HCT116 (cell line): Measurements from ENCODE around the gene PLEKHA6. TPM values are rescaled to one million over a fixed set of nuclear protein-coding genes. Genes with fewer than 3 reads are reported as not detected.

Experiments used
- ATAC-seq: fragments of 200-7000 bp; cut with Tn5 transposase; 2 replicates; pipeline ENCODE4 v1.9.1; 2020; ENCODE audit warnings: mild to moderate bottlenecking, moderate library complexity
- BruUV-seq: library from RNA; stranded (reverse); fragments of 400-500 nt; replicated peaks from 2 replicates; lab custom pipeline; 2021; lab: Mats Ljungman, UMichigan
- CTCF ChIA-PET: fragments of 300-600 bp; sonication (Branson Sonifier 250); formaldehyde crosslinking; loops from one replicate; lab custom pipeline; 2021; ENCODE audit warnings: antibody characterized with exemption; lab: Charles Lee
- POLR2A ChIA-PET: fragments of 300-600, 350-600 bp; sonication (Branson Sonifier 250); formaldehyde crosslinking; loops from one replicate; lab custom pipeline; 2021; ENCODE audit warnings: antibody characterized with exemption; lab: Charles Lee
- RAD21 ChIA-PET, 2 experiments: fragments of 300-600 bp; sonication (Branson Sonifier 250); formaldehyde crosslinking; loops; one replicate each; lab custom pipeline; 2023; ENCODE audit warnings: low total read pairs in 2 of 2; ENCODE audit not compliant: uncharacterized antibody in 2 of 2, unreplicated experiment in 2 of 2, low non-redundant PET in 1 of 2; lab: Charles Lee
- DNase-seq: peaks from one replicate; pipeline ENCODE4 v3.0.0-alpha.2; 2010; ENCODE audit warnings: low read depth, low spot score
- H2AFZ ChIP-seq: fragments of 200-600 bp; shearing (Covaris generic), sonication (generic); 2 replicates; pipeline ENCODE4 v1.6.1; 2017; ENCODE audit warnings: low read depth, mixed run types, mixed read lengths, antibody characterized with exemption, low read length; ENCODE audit not compliant: poor library complexity, severe bottlenecking
- H3K27ac ChIP-seq: 2 replicates; pipeline ENCODE4 v1.5.1; 2012; ENCODE audit warnings: low read depth, low read length
- H3K27me3 ChIP-seq: fragments of 200-600 bp; sonication (generic); 2 replicates; pipeline ENCODE4 v1.6.1; 2016; ENCODE audit warnings: mixed run types, low read length, mixed read lengths; ENCODE audit not compliant: insufficient read depth
- H3K36me3 ChIP-seq, 2 experiments: fragments of 200-500 bp in 1 of 2; fragments of 200-600 bp in 1 of 2; sonication (Bioruptor generic) in 1 of 2; sonication (generic) in 1 of 2; 2 replicates each; pipeline versions ENCODE4 v1.5.1 to v1.6.1; 2014 to 2016; ENCODE audit warnings: low read length in 2 of 2, inconsistent platforms in 1 of 2, mixed read lengths in 1 of 2, mixed run types in 1 of 2; ENCODE audit not compliant: insufficient read depth in 2 of 2, control insufficient read depth in 1 of 2
- H3K4me1 ChIP-seq, 2 experiments: fragments of 200-600 bp in 1 of 2; sonication (generic) in 1 of 2; 2 replicates each; pipeline versions ENCODE4 v1.5.1 to v1.6.1; 2012 to 2017; ENCODE audit warnings: low read length in 2 of 2, inconsistent platforms in 1 of 2, mild to moderate bottlenecking in 1 of 2, mixed read lengths in 1 of 2, mixed run types in 1 of 2, moderate library complexity in 1 of 2; ENCODE audit not compliant: insufficient read depth in 2 of 2, control insufficient read depth in 1 of 2
- H3K4me2 ChIP-seq: fragments of 200-600 bp; sonication (generic); 2 replicates; pipeline ENCODE4 v1.6.1; 2017; ENCODE audit warnings: mixed run types, low read length, mixed read lengths
- H3K4me3 ChIP-seq, 2 experiments: fragments of 200-600 bp in 1 of 2; sonication (generic) in 1 of 2; replicated peaks in 1 of 2; 2 replicates each; pipeline ENCODE4 v1.5.1; 2011 to 2016; ENCODE audit warnings: low read length in 2 of 2, control low read depth in 1 of 2, low read depth in 1 of 2, mild to moderate bottlenecking in 1 of 2, mixed read lengths in 1 of 2, mixed run types in 1 of 2
- H3K79me2 ChIP-seq: fragments of 200-600 bp; sonication (generic); 2 replicates; pipeline ENCODE4 v1.6.1; 2017; ENCODE audit warnings: mild to moderate bottlenecking, mixed run types, low read length, moderate library complexity, mixed read lengths; ENCODE audit not compliant: insufficient read depth
- H3K9ac ChIP-seq: fragments of 200-600 bp; sonication (generic); 2 replicates; pipeline ENCODE4 v1.6.1; 2016; ENCODE audit warnings: low read length, mixed read lengths
- H3K9me2 ChIP-seq: fragments of 200-600 bp; sonication (generic), shearing (Covaris generic); 2 replicates; pipeline ENCODE4 v1.6.1; 2017; ENCODE audit warnings: mixed run types, mild to moderate bottlenecking, moderate library complexity; ENCODE audit not compliant: insufficient read depth
- H3K9me3 ChIP-seq, 2 experiments: fragments of 200-500 bp in 1 of 2; fragments of 200-600 bp in 1 of 2; sonication (Bioruptor generic) in 1 of 2; sonication (generic) in 1 of 2; 2 replicates each; pipeline ENCODE4 v1.6.1; 2014 to 2017; ENCODE audit warnings: low read length in 2 of 2, mixed read lengths in 2 of 2, inconsistent platforms in 1 of 2, low read depth in 1 of 2, mild to moderate bottlenecking in 1 of 2, mixed run types in 1 of 2, moderate library complexity in 1 of 2; ENCODE audit not compliant: control insufficient read depth in 1 of 2, insufficient read depth in 1 of 2
- H4K20me1 ChIP-seq: fragments of 200-600 bp; sonication (generic), shearing (Covaris generic); 2 replicates; pipeline ENCODE4 v1.6.1; 2017; ENCODE audit warnings: mixed run types, mild to moderate bottlenecking, moderate library complexity; ENCODE audit not compliant: insufficient read depth
- CBX3 ChIP-seq: IDR thresholded peaks from 2 replicates; pipeline ENCODE4 v1.6.1; 2012; ENCODE audit warnings: low read depth
- CEBPB ChIP-seq: IDR thresholded peaks from 2 replicates; pipeline ENCODE4 v1.6.1; 2012; ENCODE audit warnings: low read depth
- EGR1 ChIP-seq: IDR thresholded peaks from 2 replicates; pipeline ENCODE4 v1.6.1; 2012; ENCODE audit warnings: low read depth
- EZH2phosphoT487 ChIP-seq: fragments of 200-600 bp; IDR thresholded peaks from 2 replicates; pipeline ENCODE4 v1.6.1; 2018; ENCODE audit warnings: antibody characterized with exemption, borderline replicate concordance
- FOSL1 ChIP-seq: IDR thresholded peaks from 2 replicates; pipeline ENCODE4 v1.6.1; 2012; ENCODE audit warnings: low read depth
- JUND ChIP-seq: IDR thresholded peaks from 2 replicates; pipeline ENCODE4 v1.6.1; 2012
- POLR2AphosphoS5 ChIP-seq: IDR thresholded peaks from 2 replicates; pipeline ENCODE4 v1.6.1; 2011; ENCODE audit warnings: mild to moderate bottlenecking, low read depth, low read length, moderate library complexity
- RAD21 ChIP-seq: IDR thresholded peaks from 2 replicates; pipeline ENCODE4 v1.6.1; 2012; ENCODE audit warnings: low read depth, mild to moderate bottlenecking
- SIN3A ChIP-seq: IDR thresholded peaks from 2 replicates; pipeline ENCODE4 v1.6.1; 2012; ENCODE audit warnings: low read depth
- SRF ChIP-seq: IDR thresholded peaks from 2 replicates; pipeline ENCODE4 v1.6.1; 2012; ENCODE audit warnings: low read depth
- TCF7L2 ChIP-seq: IDR thresholded peaks from 2 replicates; pipeline ENCODE4 v1.7.0; 2011; ENCODE audit warnings: borderline replicate concordance, inconsistent platforms; ENCODE audit not compliant: insufficient read depth, insufficient read length; ENCODE audit errors: extremely low read depth
- YY1 ChIP-seq: IDR thresholded peaks from 2 replicates; pipeline ENCODE4 v1.6.1; 2011; ENCODE audit warnings: low read length, low read depth, moderate library complexity, mild to moderate bottlenecking; ENCODE audit not compliant: insufficient replicate concordance; ENCODE audit errors: extremely low read depth
- intact Hi-C: fragments of 100-400 bp; cut with micrococcal nuclease; formaldehyde crosslinking; loops from 2 replicates; pipeline ENCODE4 v1.10.0; 2022
- total RNA-seq: library from RNA; stranded (reverse); gene quantifications from one replicate; pipeline ENCODE4 v1.2.1, GENCODE V29; 2021; ENCODE audit not compliant: unreplicated experiment
- TF ChIP-seq, protein P1 (sequence below): IDR thresholded peaks from 2 replicates; pipeline ENCODE4 v1.6.1; 2011; ENCODE audit warnings: mild to moderate bottlenecking, low read length, moderate library complexity; ENCODE audit not compliant: insufficient replicate concordance; ENCODE audit errors: extremely low read depth
- TF ChIP-seq, protein P2 (sequence below): IDR thresholded peaks from 2 replicates; pipeline ENCODE4 v1.6.1; 2012
- TF ChIP-seq, protein P3 (sequence below): IDR thresholded peaks from 2 replicates; pipeline ENCODE4 v1.6.1; 2012; ENCODE audit warnings: low read depth
- TF ChIP-seq, protein P4 (sequence below): IDR thresholded peaks from 2 replicates; pipeline ENCODE4 v1.6.1; 2012

Gene PLEKHA6
- total RNA-seq, 1 experiment from 2014 or later, result 13.1 TPM

DNA sequence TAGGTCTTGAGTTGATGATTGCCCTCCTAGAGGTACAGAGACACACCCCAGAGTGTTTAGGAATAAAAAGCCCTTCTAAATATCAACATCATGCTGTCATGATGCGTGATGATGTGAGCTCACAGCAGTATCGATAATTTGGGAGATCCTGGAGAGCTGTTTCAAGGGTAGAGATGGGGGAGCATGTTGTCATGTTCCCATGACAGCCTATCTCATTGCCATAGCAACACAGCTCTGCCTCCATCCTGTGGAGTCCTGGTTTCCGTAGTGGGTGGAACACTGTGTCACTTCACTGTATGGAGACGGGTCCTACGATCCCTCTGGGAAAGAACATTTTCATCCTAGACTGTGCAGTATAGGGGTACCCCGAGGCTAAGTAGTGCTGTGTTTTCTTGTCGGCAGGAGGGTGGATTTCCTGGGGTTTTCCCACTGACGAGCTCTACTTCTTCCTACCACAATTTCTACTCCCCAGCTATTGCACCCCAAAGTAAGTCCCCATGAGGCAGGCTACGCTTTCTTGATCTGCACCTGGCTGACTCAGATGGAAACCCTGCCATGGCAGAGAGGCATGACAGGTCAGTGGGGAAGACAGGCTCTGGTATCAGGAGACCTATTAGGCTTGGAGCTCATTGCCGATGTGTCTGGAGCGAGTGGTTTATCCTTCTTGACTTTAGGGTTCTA lies 170.6 kb downstream of the PLEKHA6 start:
- Histone ChIP-seq H3K27ac (no peak overlapping the region), H3K27me3 (no peaks in the 10 kb centered on the region), H4K20me1 (no peaks in the 10 kb centered on the region), H3K4me2 (no peak overlapping the region), H3K9ac (no peak overlapping the region), H3K9me2 (no peaks in the 10 kb centered on the region), H3K9me3 (no peaks in the 10 kb centered on the region), H2AFZ (no peak overlapping the region), H3K79me2 (no peaks in the 10 kb centered on the region), H3K4me3 (no peak overlapping the region), H3K36me3 (no peaks in the 10 kb centered on the region), H3K4me1 (peaks cover 0 to 4% of the 10 kb centered on the region in 2 experiments; a peak in 1 of 4 replicates)
- CTCF ChIA-PET, result no interaction called here
- no peak for DNase-seq
- no peak for ATAC-seq
- no TSS peak for BruUV-seq
- intact Hi-C loops, result no loop called here
- TF ChIP-seq CEBPB (no peak), CBX3 (no peak), EZH2phosphoT487 (no peak), FOSL1 (no peak), JUND (no peak), SRF (no peak), EGR1 (no peak), POLR2AphosphoS5 (no peak), YY1 (no peak), SIN3A (no peak), TCF7L2 (no peak), RAD21 (no peak)
- TF ChIP-seq, protein P1, sequence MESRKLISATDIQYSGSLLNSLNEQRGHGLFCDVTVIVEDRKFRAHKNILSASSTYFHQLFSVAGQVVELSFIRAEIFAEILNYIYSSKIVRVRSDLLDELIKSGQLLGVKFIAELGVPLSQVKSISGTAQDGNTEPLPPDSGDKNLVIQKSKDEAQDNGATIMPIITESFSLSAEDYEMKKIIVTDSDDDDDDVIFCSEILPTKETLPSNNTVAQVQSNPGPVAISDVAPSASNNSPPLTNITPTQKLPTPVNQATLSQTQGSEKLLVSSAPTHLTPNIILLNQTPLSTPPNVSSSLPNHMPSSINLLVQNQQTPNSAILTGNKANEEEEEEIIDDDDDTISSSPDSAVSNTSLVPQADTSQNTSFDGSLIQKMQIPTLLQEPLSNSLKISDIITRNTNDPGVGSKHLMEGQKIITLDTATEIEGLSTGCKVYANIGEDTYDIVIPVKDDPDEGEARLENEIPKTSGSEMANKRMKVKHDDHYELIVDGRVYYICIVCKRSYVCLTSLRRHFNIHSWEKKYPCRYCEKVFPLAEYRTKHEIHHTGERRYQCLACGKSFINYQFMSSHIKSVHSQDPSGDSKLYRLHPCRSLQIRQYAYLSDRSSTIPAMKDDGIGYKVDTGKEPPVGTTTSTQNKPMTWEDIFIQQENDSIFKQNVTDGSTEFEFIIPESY, result no peak
- TF ChIP-seq, protein P2, sequence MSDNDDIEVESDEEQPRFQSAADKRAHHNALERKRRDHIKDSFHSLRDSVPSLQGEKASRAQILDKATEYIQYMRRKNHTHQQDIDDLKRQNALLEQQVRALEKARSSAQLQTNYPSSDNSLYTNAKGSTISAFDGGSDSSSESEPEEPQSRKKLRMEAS, result no peak
- TF ChIP-seq, protein P3, sequence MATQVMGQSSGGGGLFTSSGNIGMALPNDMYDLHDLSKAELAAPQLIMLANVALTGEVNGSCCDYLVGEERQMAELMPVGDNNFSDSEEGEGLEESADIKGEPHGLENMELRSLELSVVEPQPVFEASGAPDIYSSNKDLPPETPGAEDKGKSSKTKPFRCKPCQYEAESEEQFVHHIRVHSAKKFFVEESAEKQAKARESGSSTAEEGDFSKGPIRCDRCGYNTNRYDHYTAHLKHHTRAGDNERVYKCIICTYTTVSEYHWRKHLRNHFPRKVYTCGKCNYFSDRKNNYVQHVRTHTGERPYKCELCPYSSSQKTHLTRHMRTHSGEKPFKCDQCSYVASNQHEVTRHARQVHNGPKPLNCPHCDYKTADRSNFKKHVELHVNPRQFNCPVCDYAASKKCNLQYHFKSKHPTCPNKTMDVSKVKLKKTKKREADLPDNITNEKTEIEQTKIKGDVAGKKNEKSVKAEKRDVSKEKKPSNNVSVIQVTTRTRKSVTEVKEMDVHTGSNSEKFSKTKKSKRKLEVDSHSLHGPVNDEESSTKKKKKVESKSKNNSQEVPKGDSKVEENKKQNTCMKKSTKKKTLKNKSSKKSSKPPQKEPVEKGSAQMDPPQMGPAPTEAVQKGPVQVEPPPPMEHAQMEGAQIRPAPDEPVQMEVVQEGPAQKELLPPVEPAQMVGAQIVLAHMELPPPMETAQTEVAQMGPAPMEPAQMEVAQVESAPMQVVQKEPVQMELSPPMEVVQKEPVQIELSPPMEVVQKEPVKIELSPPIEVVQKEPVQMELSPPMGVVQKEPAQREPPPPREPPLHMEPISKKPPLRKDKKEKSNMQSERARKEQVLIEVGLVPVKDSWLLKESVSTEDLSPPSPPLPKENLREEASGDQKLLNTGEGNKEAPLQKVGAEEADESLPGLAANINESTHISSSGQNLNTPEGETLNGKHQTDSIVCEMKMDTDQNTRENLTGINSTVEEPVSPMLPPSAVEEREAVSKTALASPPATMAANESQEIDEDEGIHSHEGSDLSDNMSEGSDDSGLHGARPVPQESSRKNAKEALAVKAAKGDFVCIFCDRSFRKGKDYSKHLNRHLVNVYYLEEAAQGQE, result no peak
- TF ChIP-seq, protein P4, sequence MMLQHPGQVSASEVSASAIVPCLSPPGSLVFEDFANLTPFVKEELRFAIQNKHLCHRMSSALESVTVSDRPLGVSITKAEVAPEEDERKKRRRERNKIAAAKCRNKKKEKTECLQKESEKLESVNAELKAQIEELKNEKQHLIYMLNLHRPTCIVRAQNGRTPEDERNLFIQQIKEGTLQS, result no peak
- POLR2A ChIA-PET, result no interaction called here
- RAD21 ChIA-PET, result no interaction called here
